IPS-NIHi11 (cell line): ENCODE measurements around the gene GBF1.
"Not testable (repeated sequence)": the region's sequence is repeated elsewhere in the genome, so short reads cannot be mapped to it uniquely, and the experiment has no call there.

ENCODE experiments used
- DNase-seq: peaks from one replicate; pipeline ENCODE4 v3.0.0; 2012; ENCODE audit warnings: mixed read lengths, low spot score

GBF1 gene

GRCh38 chr10:102234888-102235597 is 10.3 kb upstream of the GBF1 start:
- no peak for DNase-seq

GRCh38 chr10:102235598-102235920 is 9.8 kb upstream of the GBF1 start:
- DNase-seq: no peak

DNA sequence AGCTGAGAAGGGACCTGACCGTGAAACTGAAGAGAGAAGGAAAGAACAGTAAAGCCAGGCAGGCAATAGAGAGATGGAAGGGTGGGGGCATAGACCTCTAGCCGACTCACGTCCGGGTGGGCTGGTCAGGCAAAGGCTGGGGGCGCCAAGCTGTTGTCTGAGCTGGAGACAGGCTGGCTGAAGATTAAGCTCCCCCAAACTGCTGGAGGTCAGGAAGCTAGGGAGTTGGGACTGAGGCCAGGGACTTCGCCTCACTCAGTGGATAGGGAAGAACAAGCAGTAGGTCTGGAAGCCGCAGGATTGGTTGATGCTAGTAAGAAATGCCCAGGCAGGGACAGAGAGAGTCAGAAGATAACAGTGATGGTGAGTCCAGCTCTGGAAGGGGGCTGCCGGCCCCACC is 9.3 kb upstream of the GBF1 start:
- DNase-seq: no peak

DNA sequence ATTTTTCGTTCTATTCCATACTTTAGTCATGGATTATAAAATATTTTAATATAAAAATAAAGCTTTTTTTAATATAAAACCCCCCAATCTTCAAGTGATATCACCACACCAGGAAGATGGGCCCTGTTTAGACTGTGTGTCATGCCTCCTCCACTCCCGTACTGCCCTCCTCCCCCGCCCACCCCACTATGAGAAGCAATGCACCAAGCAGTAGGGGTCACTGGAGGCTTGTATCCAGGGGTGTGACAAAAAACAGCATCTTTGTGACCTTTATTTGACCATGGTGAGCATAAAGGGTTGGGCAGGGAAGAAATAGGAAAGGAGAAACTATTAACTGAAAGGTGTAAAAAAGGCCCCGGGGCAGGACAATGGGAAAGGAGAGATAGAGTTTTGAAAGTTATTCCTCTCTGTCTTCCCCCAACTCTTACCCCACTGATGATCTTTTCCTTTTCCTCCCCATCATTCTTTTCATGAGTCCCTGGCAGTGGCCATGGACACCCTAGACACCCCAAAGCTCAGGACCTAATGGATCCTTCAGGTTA is 7.5 kb upstream of the GBF1 start:
- DNase-seq: no peak

GRCh38 chr10:102240467-102241031 is 4.8 kb upstream of the GBF1 start:
- no peak for DNase-seq

- peak; percentile 42 for DNase-seq
Measured at GRCh38 chr10:102241032-102241443, 4.3 kb upstream of the GBF1 start.

DNA sequence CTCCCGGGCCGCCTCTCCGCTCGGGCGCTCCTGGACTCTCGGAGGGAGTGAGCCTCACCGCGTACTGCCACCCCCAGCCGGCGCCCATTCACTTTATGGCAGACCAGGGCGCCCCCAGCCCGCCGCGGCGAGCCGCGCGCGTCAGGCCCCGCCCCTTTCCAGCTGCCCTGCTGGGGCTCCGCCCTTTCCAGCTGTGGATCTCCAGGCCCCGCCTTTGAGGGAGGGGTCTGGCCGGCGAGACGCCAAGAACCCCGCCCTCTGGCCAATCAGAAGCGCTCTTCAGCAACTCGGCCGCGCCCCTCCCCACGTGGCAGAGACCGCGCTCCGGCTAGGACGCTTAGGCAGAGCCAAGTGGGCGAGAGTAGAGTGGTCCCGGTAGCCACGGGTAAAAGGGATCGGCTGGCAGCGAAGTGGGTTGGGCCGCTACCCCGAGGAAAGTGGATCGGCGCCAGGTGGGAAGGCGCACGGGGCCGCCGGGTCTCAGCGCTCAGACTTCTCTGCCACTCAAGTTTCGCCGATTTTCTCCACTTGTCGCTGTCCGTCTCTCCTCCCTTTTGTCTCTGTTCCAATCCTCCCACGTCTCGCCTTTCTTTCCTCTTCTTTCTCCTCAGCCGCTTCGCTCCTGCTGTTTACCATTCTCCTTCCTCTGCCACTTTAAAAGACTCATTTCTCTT is 3.8 kb upstream of the GBF1 start, which contains the start of gene PITX3:
PITX3 (minus strand) TSS at position 69 of the 674 bp plus-strand sequence. CDS start 9,432 bp downstream, outside the sequence.
- DNase-seq: peak; percentile 97

- no peak for DNase-seq
Measured at GRCh38 chr10:102242118-102242485, 3.2 kb upstream of the GBF1 start.

DNA sequence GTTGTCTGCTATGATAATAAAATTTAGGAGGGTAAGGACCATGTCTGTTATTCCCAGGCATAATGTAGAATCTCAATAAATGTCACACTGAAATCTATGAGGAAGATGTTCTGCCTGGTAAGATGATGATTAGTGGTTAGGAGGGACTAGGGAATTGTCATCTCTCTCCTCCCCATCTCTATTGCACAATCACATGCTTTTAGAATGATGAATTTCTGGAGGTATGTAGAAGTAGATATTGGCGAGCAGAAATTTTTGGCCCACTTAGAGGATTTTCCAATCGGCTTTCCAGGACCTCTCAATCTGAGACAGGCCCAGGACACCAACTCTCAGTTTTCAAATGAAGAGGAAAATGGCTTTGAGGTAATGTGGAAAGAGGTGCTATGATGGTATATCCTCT is 2.0 kb upstream of the GBF1 start:
- DNase-seq: no peak

DNA sequence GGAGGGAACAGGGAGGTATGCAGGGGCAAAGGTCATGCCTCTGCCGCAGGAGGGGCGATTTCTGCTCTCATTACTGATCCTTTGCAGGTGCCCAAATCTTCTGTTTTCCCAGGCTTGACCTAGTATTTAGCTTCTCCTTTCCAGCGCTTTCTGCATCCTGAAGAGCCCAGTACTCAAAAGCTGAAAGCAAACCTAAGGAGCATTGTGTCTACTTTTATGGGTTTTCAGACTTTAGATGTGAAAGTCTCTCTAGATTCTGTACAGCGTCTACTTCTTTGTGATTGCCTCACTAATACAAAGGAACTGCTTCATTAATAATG is 560 bp downstream of the GBF1 start:
- DNase-seq: no peak

- DNase-seq: no peak
Measured at GRCh38 chr10:102246261-102246660, 929 bp downstream of the GBF1 start.

GRCh38 chr10:102247734-102248133 is 2.4 kb downstream of the GBF1 start:
- DNase-seq: no peak

- DNase-seq: not testable (repeated sequence)
Measured at GRCh38 chr10:102252508-102252907, 7.2 kb downstream of the GBF1 start.

DNA sequence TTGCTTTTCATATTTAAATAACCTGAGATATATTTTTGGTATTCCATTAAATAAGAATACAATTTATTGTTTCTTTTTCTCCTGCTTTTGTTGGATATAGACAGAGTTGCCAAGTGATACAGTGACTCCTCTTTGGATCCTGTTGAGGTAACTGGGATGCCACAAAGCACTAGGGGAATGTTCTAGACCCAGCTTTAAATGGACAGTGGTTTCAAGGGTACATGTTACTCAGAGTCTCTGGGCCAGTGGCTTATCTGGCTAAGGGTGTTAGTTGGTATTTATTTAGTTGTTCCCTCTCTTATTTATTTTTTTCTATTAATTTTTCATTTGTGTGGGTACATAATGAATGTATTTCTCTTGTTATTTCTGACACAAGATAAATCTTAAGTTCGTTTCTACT is 9.1 kb downstream of the GBF1 start:
- DNase-seq: no peak

GRCh38 chr10:102255404-102255803 is 10.1 kb downstream of the GBF1 start:
- DNase-seq: no peak

GRCh38 chr10:102261196-102261595 is 15.9 kb downstream of the GBF1 start:
- no peak for DNase-seq

GRCh38 chr10:102261842-102262241 is 16.5 kb downstream of the GBF1 start:
- no peak for DNase-seq

GRCh38 chr10:102262744-102263370 is 17.5 kb downstream of the GBF1 start:
- no peak for DNase-seq

DNA sequence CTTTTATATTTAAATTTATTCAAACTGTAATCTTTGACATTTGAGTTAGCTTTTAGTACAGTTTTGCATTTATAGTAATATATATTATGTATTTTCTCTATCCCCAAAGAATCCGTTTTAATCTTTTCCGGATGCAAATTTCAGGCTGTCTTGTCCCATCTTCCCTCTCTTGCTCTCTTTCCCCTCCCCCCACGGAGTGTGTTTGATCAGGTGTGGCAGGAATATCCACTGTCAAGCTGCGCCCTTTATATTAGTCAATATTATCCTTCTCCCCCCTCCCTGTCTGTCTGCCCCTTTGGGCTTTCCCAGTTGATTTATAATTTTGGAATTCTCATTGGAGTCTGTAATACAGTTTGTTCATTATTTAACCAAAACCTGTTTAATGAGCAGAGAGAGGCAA is 19.0 kb downstream of the GBF1 start:
- no peak for DNase-seq

DNA sequence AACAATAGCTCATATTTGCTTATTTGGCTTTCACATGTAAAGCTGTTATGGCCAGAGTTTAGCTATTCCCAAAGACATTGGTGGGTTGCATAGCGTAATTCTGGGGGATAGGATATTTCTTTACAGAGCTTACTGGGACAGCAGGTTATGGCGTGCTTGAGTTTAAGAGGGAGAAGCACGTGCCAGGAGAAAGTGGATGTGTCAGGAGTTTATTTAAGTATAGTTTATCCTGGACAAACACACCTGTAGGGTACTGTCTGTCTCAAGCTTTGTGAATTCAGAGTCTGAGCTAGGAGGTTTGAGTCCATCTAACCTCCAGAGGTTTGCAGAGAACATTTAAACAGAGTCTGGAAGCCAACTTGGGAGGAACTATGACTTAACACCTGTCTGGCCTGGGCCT is 21.3 kb downstream of the GBF1 start:
- DNase-seq: no peak

DNA sequence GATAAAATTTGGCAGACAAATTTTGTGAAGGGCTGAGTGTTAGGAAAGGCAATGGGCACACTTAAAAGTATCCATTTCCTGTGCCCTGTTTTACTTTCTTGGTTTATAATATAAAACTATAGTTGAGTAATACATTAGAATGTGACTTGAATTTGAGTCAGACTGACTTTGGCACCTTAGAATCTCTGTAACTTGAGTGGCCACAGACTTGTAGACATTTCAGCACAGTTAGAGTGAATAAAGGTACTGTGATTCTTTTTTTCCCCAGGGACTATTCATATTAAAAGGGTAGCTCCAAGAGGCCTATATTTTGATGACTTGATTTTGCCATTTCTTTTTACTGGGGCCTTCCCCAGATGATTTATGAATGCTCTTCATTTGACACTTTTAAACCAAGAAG is 22.4 kb downstream of the GBF1 start:
- no peak for DNase-seq

DNA sequence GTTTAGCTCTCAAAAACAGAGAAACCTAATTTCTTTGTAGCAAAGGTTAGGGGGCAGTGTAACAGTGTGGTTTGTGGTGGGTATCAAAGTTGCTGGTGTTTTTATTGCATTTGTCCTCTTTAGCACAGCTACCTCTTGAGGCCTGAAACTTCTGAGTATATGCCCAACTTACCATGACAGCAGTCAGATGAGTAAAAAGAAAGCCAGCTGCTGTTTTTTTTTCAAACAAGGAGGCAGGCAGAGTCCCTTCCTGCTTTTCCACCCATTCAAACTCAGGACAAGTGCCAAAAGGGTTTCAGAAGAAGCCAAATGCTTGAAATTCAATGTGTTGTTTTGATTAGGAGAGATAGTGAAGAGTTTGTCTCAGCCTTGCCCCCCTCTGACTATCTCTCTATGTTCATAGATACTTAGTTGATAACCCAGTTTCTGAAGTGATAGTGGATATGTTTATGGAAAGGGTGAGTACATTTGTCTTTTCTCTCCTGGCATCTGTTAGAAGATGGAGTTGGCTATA is 23.1 kb downstream of the GBF1 start:
- DNase-seq: no peak

GRCh38 chr10:102269017-102269416 is 23.7 kb downstream of the GBF1 start:
- DNase-seq: no peak
